Smooth muscle cell (in vitro differentiated cells): ENCODE results near the gene EIF2AK3. TPM values are rescaled to one million over a fixed set of nuclear protein-coding genes. Genes with fewer than 3 reads are reported as not detected.
A peak's percentile ranks its signal among the peaks of the same experiment; 100 is the strongest.

Source experiments
- DNase-seq: peaks from one replicate; lab custom pipeline; 2025; ENCODE audit not compliant: unreplicated experiment; lab: John Stamatoyannopoulos, UW
- H2AFZ ChIP-seq: fragments of 200-600 bp; sonication (generic); 2 replicates; pipeline ENCODE4 v1.6.0; 2016; ENCODE audit warnings: antibody characterized with exemption, low read depth, mild to moderate bottlenecking
- H3F3A ChIP-seq: fragments of 200-600 bp; sonication (generic); 2 replicates; pipeline ENCODE4 v1.6.0; 2017; ENCODE audit warnings: antibody characterized with exemption, low read depth
- H3K27ac ChIP-seq: fragments of 200-600 bp; sonication (generic); 2 replicates; pipeline ENCODE4 v1.5.1; 2016; ENCODE audit warnings: low read depth, mild to moderate bottlenecking
- H3K27me3 ChIP-seq: fragments of 200-600 bp; sonication (generic); 2 replicates; pipeline ENCODE4 v1.6.1; 2016; ENCODE audit warnings: low read depth, mild to moderate bottlenecking
- H3K36me3 ChIP-seq: fragments of 200-600 bp; sonication (generic); 2 replicates; pipeline ENCODE4 v1.5.1; 2016; ENCODE audit warnings: low read depth
- H3K4me1 ChIP-seq: fragments of 200-600 bp; sonication (generic); 2 replicates; pipeline ENCODE4 v1.5.1; 2016; ENCODE audit warnings: low read depth
- H3K4me2 ChIP-seq: fragments of 200-600 bp; sonication (generic); 2 replicates; pipeline ENCODE4 v1.6.0; 2016; ENCODE audit warnings: mild to moderate bottlenecking
- H3K4me3 ChIP-seq: fragments of 200-600 bp; sonication (generic); 2 replicates; pipeline ENCODE4 v1.5.1; 2016; ENCODE audit warnings: mild to moderate bottlenecking
- H3K79me2 ChIP-seq: fragments of 200-600 bp; sonication (generic); 2 replicates; pipeline ENCODE4 v1.6.0; 2016; ENCODE audit warnings: low read depth, mild to moderate bottlenecking
- H3K9ac ChIP-seq: fragments of 200-600 bp; sonication (generic); 2 replicates; pipeline ENCODE4 v1.6.0; 2016; ENCODE audit warnings: low read depth
- H3K9me3 ChIP-seq: fragments of 200-600 bp; sonication (generic); replicated peaks from 2 replicates; pipeline ENCODE4 v1.5.1; 2016; ENCODE audit warnings: low read depth
- H4K20me1 ChIP-seq: fragments of 200-600 bp; sonication (generic); 2 replicates; pipeline ENCODE4 v1.6.0; 2016; ENCODE audit warnings: low read depth
- WGBS: methylation state at CpG from one replicate; pipeline ENCODE4 v1.1.7; 2016; ENCODE audit warnings: low lambda C conversion rate; 5-methylcytosine and 5-hydroxymethylcytosine counted together
- polyA plus RNA-seq: library from polyadenylated mRNA; unstranded; fragments of >200 nt; fragmentation: Nextera tagmentation; extraction: Ambion mirVana; gene quantifications from 2 replicates; pipeline ENCODE4 v1.2.1, GENCODE V29; 2016
- total RNA-seq: library from RNA; depleted of rRNA; stranded (reverse); fragments of >200 nt; gene quantifications from 2 replicates; pipeline ENCODE4 v1.2.3, GENCODE V29; 2014
- TF ChIP-seq, protein P1 (sequence below): fragments of 200-600 bp; sonication (generic); IDR thresholded peaks from 2 replicates; pipeline ENCODE4 v1.5.1; 2017; ENCODE audit warnings: borderline replicate concordance, mild to moderate bottlenecking, antibody characterized with exemption; ENCODE audit not compliant: insufficient read depth, poor library complexity, severe bottlenecking

The EIF2AK3 gene
- total and polyA plus RNA-seq, 2 experiments from 2014 or later = 16.2 to 53.4 TPM

DNA sequence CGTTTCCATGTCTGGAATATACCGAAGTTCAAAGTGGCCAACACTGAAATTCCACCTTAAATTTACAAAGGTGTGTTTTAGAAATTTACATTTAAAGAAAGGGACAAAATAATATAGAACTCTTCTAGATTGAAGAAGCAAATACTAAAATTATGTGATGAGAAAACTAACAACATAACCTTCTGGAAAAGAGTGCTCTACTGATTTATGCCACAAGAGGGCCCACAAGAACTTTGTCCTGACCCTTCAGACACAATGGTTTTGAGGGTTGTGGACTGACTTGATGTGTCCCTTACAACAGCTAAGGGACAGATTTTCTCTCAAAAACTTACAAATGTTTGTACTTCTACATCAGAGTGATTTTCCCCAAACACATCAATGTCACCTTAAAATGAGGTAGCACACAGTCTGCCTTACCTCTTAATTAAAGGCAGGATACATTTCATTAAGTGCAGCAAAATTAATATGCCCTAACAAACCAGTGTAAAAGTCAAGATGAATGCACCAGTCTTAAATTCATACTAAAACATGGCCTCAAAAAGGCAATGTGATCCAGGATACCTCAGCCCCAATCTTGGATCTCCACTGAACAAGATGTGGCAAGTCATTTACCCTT is 36.2 kb downstream of the EIF2AK3 start:
- TF ChIP-seq, protein P1, sequence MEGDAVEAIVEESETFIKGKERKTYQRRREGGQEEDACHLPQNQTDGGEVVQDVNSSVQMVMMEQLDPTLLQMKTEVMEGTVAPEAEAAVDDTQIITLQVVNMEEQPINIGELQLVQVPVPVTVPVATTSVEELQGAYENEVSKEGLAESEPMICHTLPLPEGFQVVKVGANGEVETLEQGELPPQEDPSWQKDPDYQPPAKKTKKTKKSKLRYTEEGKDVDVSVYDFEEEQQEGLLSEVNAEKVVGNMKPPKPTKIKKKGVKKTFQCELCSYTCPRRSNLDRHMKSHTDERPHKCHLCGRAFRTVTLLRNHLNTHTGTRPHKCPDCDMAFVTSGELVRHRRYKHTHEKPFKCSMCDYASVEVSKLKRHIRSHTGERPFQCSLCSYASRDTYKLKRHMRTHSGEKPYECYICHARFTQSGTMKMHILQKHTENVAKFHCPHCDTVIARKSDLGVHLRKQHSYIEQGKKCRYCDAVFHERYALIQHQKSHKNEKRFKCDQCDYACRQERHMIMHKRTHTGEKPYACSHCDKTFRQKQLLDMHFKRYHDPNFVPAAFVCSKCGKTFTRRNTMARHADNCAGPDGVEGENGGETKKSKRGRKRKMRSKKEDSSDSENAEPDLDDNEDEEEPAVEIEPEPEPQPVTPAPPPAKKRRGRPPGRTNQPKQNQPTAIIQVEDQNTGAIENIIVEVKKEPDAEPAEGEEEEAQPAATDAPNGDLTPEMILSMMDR = peak; percentile 85
- Histone ChIP-seq H3K4me3 (no peak overlapping the region), H4K20me1 (peaks cover 33% of the 10 kb centered on the region), H3K4me2 (no peak overlapping the region), H3K4me1 (peaks cover 5% of the 10 kb centered on the region), H3K27me3 (no peaks in the 10 kb centered on the region), H3K27ac (peak overlapping the region; percentile 24), H2AFZ (no peak overlapping the region), H3K9ac (no peak overlapping the region), H3K36me3 (peaks cover 22% of the 10 kb centered on the region), H3F3A (no peaks in the 10 kb centered on the region), H3K79me2 (peaks cover 15% of the 10 kb centered on the region), H3K9me3 (no peaks in the 10 kb centered on the region)
- 100% methylated on average over 2 of the region's 2 CpGs for WGBS
- DNase-seq = no peak

DNA sequence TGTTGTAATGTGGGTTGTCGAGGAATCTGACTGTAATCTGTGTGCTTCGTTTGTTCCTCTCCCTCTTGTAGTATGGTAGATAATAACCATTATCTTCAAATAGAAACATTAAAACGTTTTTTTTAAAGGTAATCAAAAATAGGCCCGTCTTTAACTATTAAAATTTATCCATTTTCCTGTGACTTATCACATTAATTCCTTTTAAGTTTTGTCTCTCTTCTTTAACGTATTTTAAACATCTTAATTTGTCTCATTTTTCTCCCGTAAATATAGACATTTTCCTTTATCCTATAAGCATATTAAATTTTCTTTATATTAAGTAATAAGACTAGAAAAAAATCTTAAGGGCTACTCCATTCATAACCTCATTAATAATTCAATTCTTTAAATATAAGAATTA is 41.3 kb downstream of the EIF2AK3 start:
- Histone ChIP-seq H3K79me2 (no peaks in the 10 kb centered on the region), H2AFZ (no peak overlapping the region), H3K9ac (no peak overlapping the region), H3K36me3 (peaks cover 27% of the 10 kb centered on the region), H3K27me3 (no peaks in the 10 kb centered on the region), H3K9me3 (no peaks in the 10 kb centered on the region), H4K20me1 (peaks cover 15% of the 10 kb centered on the region), H3K4me3 (no peak overlapping the region), H3F3A (no peaks in the 10 kb centered on the region), H3K4me2 (no peak overlapping the region), H3K27ac (no peak overlapping the region), H3K4me1 (no peaks in the 10 kb centered on the region)
- TF ChIP-seq, protein P1 = no peak
- 94% methylated on average over 6 of the region's 6 CpGs for WGBS
- DNase-seq = no peak

DNA sequence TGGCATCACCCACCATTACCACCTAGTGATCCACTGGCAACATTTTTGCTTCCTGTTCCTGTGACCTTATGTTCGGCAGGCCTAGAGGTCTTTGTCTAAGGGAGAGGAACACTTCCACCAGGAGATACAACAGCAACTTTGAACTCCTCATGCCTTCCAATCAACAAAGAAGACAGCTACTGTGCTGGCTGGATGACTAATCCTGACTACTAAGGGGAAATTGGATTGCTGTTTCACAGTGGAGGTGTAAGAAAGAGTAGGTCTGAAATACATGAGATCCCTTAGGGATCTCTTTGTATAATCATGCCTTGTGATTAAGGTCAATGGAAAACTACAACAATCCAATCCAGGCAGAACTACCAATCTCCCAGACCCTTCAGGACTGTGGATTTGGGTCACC is 45.2 kb downstream of the EIF2AK3 start:
- H3K79me2 ChIP-seq = peaks cover 5% of the 10 kb centered on the region
- H3K4me2 ChIP-seq = no peak overlapping the region
- no peaks in the 10 kb centered on the region for H3K9me3 ChIP-seq
- H3K9ac ChIP-seq = no peak overlapping the region
- 96% methylated on average over 1 of the region's 1 CpG for WGBS
- no peak overlapping the region for H3K4me3 ChIP-seq
- H4K20me1 ChIP-seq = no peaks in the 10 kb centered on the region
- H3F3A ChIP-seq = no peaks in the 10 kb centered on the region
- no peak overlapping the region for H3K27ac ChIP-seq
- H3K4me1 ChIP-seq = no peaks in the 10 kb centered on the region
- H3K36me3 ChIP-seq = peaks cover 22% of the 10 kb centered on the region
- TF ChIP-seq, protein P1 = no peak
- no peak for DNase-seq
- H2AFZ ChIP-seq = no peak overlapping the region
- H3K27me3 ChIP-seq = no peaks in the 10 kb centered on the region

DNA sequence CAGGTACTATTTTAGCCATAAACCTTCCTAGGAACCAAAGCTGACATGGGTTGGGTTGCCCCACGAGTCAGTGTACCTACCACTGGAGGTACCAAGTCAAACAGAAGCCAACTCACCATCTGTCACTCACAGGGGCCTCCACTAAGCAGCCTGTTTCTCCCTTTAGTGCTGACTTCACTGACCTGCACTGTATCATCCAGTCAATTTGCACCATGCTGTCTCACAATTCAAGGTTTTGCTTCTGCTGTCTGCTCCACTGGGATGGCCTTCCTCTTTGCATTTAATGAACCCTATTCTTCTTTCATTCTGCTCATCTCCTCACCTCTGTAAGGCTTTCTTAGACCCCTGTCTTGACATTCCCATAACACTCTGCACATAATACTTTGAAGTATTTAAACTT is 47.2 kb downstream of the EIF2AK3 start:
- Histone ChIP-seq H3K4me2 (no peak overlapping the region), H3K9me3 (no peaks in the 10 kb centered on the region), H3K27me3 (no peaks in the 10 kb centered on the region), H2AFZ (no peak overlapping the region), H4K20me1 (peaks cover 5% of the 10 kb centered on the region), H3K4me1 (no peaks in the 10 kb centered on the region), H3K27ac (no peak overlapping the region), H3K4me3 (no peak overlapping the region), H3K79me2 (peaks cover 5% of the 10 kb centered on the region), H3K36me3 (peaks cover 22% of the 10 kb centered on the region), H3K9ac (no peak overlapping the region), H3F3A (no peaks in the 10 kb centered on the region)
- DNase-seq = no peak
- WGBS = 100% methylated on average over 1 of the region's 1 CpG
- TF ChIP-seq, protein P1 = no peak
